Measurements from ENCODE around the gene SCART1.

The SCART1 gene

DNA sequence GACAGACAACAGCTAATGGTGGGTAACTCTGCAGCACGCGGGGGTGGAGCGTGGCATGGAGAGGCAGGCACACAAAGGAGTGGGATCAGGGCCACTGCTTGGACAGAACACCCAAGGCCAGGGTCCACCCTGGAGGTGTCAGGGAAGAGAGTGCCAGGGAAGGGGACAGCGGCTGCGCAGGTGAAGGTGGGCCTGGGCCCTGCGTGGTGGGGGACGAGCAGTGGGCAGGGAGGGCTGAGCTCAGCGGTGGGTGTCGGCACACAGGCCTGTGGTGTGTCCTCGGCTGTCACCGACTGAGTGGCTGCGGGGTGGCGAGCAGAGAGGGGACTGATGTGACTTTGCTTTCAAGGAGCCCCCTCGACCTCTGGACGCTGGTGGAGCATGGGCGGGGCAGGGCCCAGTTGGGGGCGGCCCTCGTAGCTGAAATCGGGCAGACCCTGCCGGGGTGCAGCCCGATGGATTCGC, 8.4 kb upstream of the SCART1 start:
- no peak overlapping the region for H3K4me3 ChIP-seq (replicated peaks; ENCODE audit: low read depth, low read length)
- no peak for DNase-seq (ENCODE audit: extremely low read depth, low read depth)
- TF ChIP-seq CTCF (IDR thresholded peaks at IDR 0.05; ENCODE audit: low read depth, low read length, missing control alignments) = no peak

GRCh38 chr10:133445751-133446708, 7.7 kb upstream of the SCART1 start:
- H3K4me3 ChIP-seq (replicated peaks; ENCODE audit: low read depth, low read length) = no peak overlapping the region
- no peak for DNase-seq (ENCODE audit: extremely low read depth, low read depth)
- no peak for TF ChIP-seq CTCF (IDR thresholded peaks at IDR 0.05; ENCODE audit: low read depth, low read length, missing control alignments)

GRCh38 chr10:133446979-133447378, 6.8 kb upstream of the SCART1 start:
- TF ChIP-seq CTCF (IDR thresholded peaks at IDR 0.05; ENCODE audit: low read depth, low read length, missing control alignments) = no peak
- no peak for DNase-seq (ENCODE audit: extremely low read depth, low read depth)
- H3K4me3 ChIP-seq (replicated peaks; ENCODE audit: low read depth, low read length) = no peak overlapping the region

DNA sequence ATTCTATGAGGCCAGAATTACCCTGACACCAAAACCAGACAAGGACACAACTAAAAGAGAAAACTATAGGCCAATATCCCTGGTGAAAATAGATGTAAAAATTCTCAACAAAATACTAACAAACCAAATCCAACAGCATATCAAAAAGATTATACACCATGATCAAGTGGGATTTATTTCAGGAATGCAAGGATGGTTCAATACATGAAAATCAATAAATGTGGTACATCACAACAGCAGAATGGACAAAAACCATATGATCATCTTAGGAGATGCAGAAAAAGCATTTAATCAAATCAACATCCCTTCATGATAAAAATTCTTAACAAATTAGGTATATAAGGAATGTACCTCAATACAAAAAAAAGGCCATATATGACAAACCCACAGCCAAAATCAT, 5.6 kb upstream of the SCART1 start:
- DNase-seq (ENCODE audit: extremely low read depth, low read depth) = no peak
- TF ChIP-seq CTCF (IDR thresholded peaks at IDR 0.05; ENCODE audit: low read depth, low read length, missing control alignments) = no peak
- no peak overlapping the region for H3K4me3 ChIP-seq (replicated peaks; ENCODE audit: low read depth, low read length)

DNA sequence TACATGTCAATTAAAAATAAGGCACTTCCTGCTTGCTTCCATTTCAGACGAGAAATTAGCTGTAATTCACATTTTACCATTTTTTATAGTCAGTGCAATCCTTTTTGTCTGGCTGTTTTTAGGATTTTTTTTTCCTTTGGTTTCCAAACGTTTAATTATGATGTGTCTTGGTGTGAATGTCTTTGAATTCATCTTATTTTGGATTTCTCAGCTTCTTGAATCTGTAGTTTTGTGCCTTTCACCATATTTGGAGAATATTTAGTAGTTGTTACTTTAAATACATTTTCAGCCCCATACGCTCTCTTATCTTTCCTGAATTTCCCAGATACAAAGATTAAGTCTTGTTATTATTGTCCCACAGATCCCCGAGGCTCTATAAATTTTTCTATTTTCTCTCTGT, 2.4 kb upstream of the SCART1 start:
- no peak for TF ChIP-seq CTCF (IDR thresholded peaks at IDR 0.05; ENCODE audit: low read depth, low read length, missing control alignments)
- no peak overlapping the region for H3K4me3 ChIP-seq (replicated peaks; ENCODE audit: low read depth, low read length)
- DNase-seq (ENCODE audit: extremely low read depth, low read depth) = no peak

- no peak overlapping the region for H3K4me3 ChIP-seq (replicated peaks; ENCODE audit: low read depth, low read length)
- TF ChIP-seq CTCF (IDR thresholded peaks at IDR 0.05; ENCODE audit: low read depth, low read length, missing control alignments) = no peak
- no peak for DNase-seq (ENCODE audit: extremely low read depth, low read depth)
These were observed 1.3 kb upstream of the SCART1 start for GRCh38 chr10:133452453-133452852.

Measured in HFF-Myc (cell line).